Adrenal gland (tissue), 5 donors: ENCODE results near the gene IL1RAPL2.

Experiments used
- CTCF ChIP-seq, 6 experiments: fragments of 450-650 bp in 4 of 6; fragments of 200-600 bp in 2 of 6; sonication (generic) in 1 of 6; IDR thresholded peaks; 1 replicate in 5 of 6; 2 replicates in 1 of 6; pipeline versions ENCODE4 v1.5.1 to v1.8.0; 2016 to 2021; ENCODE audit warnings: antibody characterized with exemption in 6 of 6, mild to moderate bottlenecking in 2 of 6, moderate library complexity in 1 of 6
- POLR2A ChIP-seq, 2 donors: fragments of 450-650 bp; IDR thresholded peaks; one replicate each; pipeline ENCODE4 v1.6.1; 2017; ENCODE audit warnings: antibody characterized with exemption in 2 of 2, mild to moderate bottlenecking in 2 of 2, moderate library complexity in 1 of 2
- donor health status: DM: no; HTN: no; CAD: no.

GRCh38 chrX:105781804-105782203 is 1215.8 kb downstream of the IL1RAPL2 start:
- no peak for TF ChIP-seq CTCF (IDR thresholded peaks at IDR 0.05)
- no peak for TF ChIP-seq POLR2A (IDR thresholded peaks at IDR 0.05)
